T-helper 2 cell (primary cell): Measurements from ENCODE around the gene REEP3.

Experiments
- DNase-seq, 5 experiments: peaks; one replicate each; pipeline versions ENCODE4 v3.0.0 to v3.0.0-alpha.2; 2012 to 2022

Gene REEP3

GRCh38 chr10:63591600-63592379 is 70.6 kb downstream of the REEP3 start:
- no peak for DNase-seq

DNA sequence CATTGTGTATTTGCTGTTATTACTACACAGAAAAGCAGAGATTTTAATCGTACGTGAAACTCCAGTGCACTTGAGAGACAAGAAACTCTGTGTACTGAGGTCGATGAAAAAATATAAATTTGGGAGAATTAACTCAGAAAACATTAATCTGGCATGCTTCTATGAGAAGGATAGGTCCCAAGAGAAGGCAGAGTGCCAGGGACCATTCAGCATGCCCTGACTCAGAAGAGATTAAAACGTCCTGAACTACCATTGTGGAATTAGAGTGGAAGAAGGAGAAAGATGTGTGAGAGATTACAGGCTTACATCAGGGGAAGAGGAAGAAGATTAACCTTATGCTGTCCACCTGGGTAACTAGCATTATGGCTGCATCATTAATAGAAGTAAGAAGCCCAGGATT is 72.4 kb downstream of the REEP3 start:
- DNase-seq, result no peak

DNA sequence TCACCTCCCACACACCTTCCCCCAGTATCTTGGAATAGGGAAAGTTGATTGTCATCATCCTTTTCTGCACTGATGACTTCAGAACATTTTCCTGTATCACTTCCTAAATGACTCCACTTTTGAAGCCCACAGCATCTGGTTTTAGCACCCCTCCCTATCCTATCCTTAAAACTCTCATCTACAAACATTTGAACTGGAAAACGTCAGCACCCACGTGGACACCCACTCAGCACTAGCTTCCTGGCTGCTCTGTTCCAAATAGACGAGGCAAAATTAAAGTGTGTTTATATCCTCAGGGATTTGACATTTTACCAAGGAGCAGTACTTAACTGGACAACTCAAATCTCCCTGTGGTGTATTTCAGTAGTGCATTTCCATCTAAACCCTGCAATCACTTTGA is 73.9 kb downstream of the REEP3 start:
- DNase-seq, result no peak

GRCh38 chr10:63596924-63597323 is 75.7 kb downstream of the REEP3 start:
- no peak for DNase-seq

- no peak for DNase-seq
These were observed 79.3 kb downstream of the REEP3 start for GRCh38 chr10:63600540-63600939.

DNA sequence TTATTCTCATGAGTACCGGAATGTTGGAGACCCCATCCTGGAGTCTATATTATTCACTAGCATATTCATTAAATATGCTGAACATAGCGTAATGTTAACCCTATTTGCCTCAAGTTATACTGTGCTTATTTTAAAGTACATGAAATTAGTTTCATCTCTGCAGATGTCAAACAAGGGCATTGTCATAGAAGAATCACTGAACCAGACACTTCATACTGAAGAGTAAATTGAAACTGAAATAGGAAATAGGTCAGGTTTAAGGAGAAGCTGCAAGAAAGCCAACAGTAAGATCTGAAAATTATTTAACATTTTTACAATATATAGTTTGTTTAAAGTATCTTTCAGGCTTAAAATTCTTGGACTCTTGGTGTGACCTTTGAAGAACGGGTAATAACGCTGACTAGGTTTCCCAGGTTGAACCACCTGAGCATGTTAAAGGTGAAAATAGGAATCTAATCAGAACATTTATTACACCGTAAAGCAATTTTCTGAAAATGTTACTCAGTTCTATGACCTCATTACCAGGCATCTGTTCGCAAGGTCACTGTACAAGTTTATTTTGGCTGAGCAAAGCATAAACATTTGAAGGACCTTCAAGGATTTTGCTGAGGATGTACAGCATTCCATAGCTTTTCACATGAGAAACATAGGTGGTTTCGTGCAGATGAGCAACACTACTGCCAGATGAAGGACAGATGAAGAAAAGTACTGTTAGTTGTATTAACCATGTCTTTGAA is 82.7 kb downstream of the REEP3 start:
- DNase-seq, result no peak

- no peak for DNase-seq
These were observed 84.2 kb downstream of the REEP3 start for GRCh38 chr10:63605197-63605967.

- no peak for DNase-seq
These were observed 87.3 kb downstream of the REEP3 start for GRCh38 chr10:63608511-63608910.

- peak in 1 of 5 experiments; percentile 19 for DNase-seq
These were observed 89.9 kb downstream of the REEP3 start for GRCh38 chr10:63611078-63611477.

GRCh38 chr10:63614371-63614891 is 93.2 kb downstream of the REEP3 start:
- DNase-seq, result no peak

DNA sequence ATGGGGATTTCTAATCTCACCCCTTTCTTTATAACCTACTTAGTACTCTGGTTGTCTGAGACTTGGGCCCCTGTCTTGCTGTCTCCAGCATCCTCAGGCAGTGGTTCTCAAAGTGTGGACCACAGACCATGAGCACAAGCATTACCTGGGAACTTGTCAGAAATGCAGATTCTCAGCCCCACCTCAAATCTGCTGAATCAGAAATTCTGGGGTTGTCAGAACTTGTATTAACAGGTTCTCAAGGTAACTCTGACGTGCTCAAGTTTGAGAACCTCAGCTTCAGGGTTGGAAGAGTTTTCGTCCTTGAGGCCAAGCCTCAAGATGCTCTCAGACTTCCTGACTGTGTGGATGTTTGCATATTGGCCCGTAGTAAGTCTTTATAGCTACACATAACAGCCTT is 97.4 kb downstream of the REEP3 start:
- no peak for DNase-seq

- no peak for DNase-seq
These were observed 98.2 kb downstream of the REEP3 start for GRCh38 chr10:63619426-63619825.

DNA sequence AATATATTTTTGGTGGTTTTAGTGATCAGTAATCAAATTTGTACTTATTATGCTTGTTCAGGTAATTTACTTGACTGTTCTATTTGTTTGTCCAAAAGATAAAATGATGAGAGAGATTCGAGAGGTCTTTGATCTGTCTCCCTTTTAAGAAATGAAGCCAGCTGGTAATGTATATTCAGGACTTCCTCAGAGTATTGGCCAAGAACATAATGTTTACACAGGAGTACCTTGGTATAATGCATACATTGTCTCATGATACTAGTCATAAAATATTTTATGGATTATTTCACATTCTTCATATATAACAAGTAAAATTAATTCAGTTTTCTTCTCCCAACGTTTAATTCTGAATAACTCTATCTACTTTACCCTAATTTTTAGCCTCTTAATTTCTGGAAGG is 100.9 kb downstream of the REEP3 start:
- DNase-seq, result no peak

DNA sequence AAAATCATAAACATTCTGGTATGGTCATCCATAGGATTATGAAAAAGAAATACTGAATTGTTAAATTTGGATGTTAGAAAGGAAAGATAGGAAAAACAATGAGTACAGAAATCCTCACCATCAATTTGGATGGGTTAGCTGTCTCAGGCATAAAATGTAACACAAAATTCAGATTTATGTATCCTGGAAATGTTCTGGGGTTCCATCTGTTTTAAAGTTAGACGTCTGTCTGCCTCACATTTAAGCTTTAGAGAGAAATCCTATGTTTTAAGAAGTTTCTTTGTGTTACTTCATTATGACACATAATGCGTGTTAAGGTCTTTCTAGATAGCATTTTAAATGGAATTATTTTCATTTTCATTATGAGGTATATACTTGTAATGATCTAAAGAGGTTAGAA is 103.5 kb downstream of the REEP3 start:
- no peak for DNase-seq

- DNase-seq, result no peak
These were observed 106.2 kb downstream of the REEP3 start for GRCh38 chr10:63627396-63627795.

GRCh38 chr10:63627881-63628296 is 106.7 kb downstream of the REEP3 start:
- DNase-seq, result no peak

GRCh38 chr10:63628526-63629362 is 107.5 kb downstream of the REEP3 start:
- no peak for DNase-seq

DNA sequence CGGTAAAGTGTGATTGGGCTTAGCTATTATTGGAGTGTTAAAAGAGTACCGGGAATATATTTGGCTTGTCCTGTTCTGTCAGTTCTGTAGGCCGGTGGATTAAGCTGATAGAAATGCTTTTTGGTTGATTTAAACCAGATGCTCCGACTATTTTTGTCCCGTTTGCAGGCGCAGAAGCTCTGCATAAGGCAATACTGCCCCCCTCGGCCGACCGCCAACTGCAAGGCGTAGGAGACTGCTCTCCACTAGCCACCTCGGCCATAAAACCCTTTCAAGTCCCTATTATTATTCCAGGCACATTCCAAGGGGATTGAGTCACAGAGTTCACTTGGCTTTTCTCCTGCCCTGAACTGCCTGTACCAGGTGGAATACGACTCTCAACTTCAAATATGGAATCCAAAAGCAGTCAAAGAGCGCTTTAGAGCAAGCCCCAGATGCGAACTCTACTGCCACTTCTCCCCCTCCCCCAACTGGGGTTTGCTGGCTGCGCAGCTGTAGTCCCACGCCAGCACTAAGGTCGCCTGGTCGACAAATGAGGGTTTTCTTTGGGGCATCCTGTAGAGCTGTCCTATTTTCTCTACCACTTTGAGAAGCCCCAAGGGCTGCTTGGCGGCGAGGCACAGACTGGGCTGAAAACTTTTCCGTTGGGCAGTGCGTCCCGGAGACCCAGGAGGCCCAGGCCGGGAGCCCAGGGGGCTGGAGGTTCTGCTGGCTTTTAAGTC is 108.3 kb downstream of the REEP3 start:
- peak; percentile 37 to 83 (median 64) for DNase-seq

DNA sequence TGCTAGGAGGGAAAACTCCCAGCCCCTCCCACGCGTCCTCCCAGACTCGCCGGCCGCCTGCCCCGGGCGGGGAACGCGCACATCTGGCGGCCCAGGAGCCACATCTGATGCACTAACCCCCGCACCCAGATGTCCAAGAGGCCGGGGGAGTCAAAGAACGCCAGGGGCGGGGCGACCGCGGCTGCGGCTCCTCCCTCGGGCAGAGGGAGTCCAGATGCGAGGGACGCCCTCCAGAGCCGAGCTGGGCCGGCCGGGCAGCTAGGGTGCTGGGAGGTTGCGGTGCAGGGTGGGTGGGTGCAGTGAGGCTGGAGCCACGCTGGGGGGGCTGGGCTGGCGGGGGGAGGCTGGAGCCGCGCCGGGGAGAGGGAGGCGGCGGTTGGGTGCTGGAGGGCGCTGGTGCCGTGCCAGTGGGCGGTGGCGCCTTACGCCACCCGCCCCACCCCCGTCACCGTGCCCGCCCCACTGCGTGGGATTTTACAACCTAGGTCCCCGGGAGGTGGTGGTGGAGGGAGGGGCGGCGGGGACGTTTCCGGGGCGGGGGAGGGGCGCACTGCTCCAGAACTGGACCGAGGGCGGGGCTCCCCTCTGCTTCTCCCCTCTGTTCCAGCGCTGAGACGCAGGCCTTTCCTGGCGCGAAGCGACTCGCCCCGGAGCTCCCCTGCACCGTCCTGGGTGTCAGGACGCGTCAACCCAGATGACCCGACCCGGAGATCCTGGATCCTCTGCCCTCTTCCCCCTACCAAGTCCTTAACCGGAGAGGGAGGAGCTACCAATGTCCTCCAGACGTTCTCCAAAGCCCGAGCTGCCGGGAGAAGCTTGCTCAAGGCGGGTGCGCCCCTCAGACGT is 109.1 kb downstream of the REEP3 start:
- peak; percentile 54 to 80 (median 59) for DNase-seq

- peak in 1 of 5 experiments; percentile 57 for DNase-seq
These were observed 109.9 kb downstream of the REEP3 start for GRCh38 chr10:63630931-63631680.
